Panc1 (cell line): ENCODE results near the gene LYRM9. TPM values are rescaled to one million over a fixed set of nuclear protein-coding genes. Genes with fewer than 3 reads are reported as not detected.
"Not testable (repeated sequence)": the region's sequence is repeated elsewhere in the genome, so short reads cannot be mapped to it uniquely, and the experiment has no call there.

Experiments used
- ATAC-seq: fragments of 200-7000 bp; cut with Tn5 transposase; 2 replicates; pipeline ENCODE4 v1.9.1; 2020; ENCODE audit warnings: mild to moderate bottlenecking, moderate library complexity
- BruUV-seq: library from RNA; stranded (reverse); fragments of 400-500 nt; replicated peaks from 2 replicates; lab custom pipeline; 2021; lab: Mats Ljungman, UMichigan
- CTCF ChIA-PET: fragments of 300-600 bp; sonication (Branson Sonifier 250); formaldehyde crosslinking; loops from one replicate; lab custom pipeline; 2022; ENCODE audit warnings: antibody characterized with exemption; lab: Charles Lee
- POLR2A ChIA-PET: fragments of 300-600 bp; sonication (Branson Sonifier 250); formaldehyde crosslinking; loops from one replicate; lab custom pipeline; 2022; ENCODE audit warnings: antibody characterized with exemption; lab: Charles Lee
- DNase-seq: peaks from one replicate; pipeline ENCODE4 v3.0.0-alpha.2; 2010; ENCODE audit warnings: low read depth, low spot score
- H3K27ac ChIP-seq: 2 replicates; pipeline ENCODE4 v1.5.1; 2011; ENCODE audit warnings: mild to moderate bottlenecking, low read length, inconsistent platforms
- H3K27me3 ChIP-seq: fragments of 200-500 bp; sonication (Bioruptor generic); 2 replicates; pipeline ENCODE4 v1.6.0; 2014; ENCODE audit warnings: low read length, inconsistent platforms; ENCODE audit not compliant: control insufficient read depth, insufficient read depth
- H3K36me3 ChIP-seq: fragments of 200-500 bp; sonication (Bioruptor generic); 2 replicates; pipeline ENCODE4 v1.5.1; 2014; ENCODE audit warnings: inconsistent platforms, mild to moderate bottlenecking, low read length, moderate library complexity; ENCODE audit not compliant: control insufficient read depth, insufficient read depth
- H3K4me1 ChIP-seq: 2 replicates; pipeline ENCODE4 v1.5.1; 2011; ENCODE audit warnings: inconsistent platforms, mild to moderate bottlenecking, low read length, moderate library complexity; ENCODE audit not compliant: control insufficient read depth, insufficient read depth
- H3K4me3 ChIP-seq, 2 experiments: 2 replicates each; pipeline ENCODE4 v1.5.1; 2011 to 2012; ENCODE audit warnings: low read depth in 2 of 2, low read length in 2 of 2, mild to moderate bottlenecking in 2 of 2, inconsistent platforms in 1 of 2, moderate library complexity in 1 of 2
- H3K9me3 ChIP-seq: fragments of 200-500 bp; sonication (Bioruptor generic); 2 replicates; pipeline ENCODE4 v1.5.1; 2014; ENCODE audit warnings: low read depth, mild to moderate bottlenecking, inconsistent platforms, low read length, moderate library complexity; ENCODE audit not compliant: control insufficient read depth, insufficient read depth
- SIN3A ChIP-seq: IDR thresholded peaks from 2 replicates; pipeline ENCODE4 v1.6.1; 2012; ENCODE audit warnings: low read depth, mild to moderate bottlenecking, low read length, moderate library complexity, borderline replicate concordance; ENCODE audit not compliant: insufficient read depth
- in situ Hi-C: cut with HindIII; loops from 2 replicates; pipeline ENCODE4 v1.10.0; 2016; ENCODE audit warnings: low sequenced_read_pairs, low pct_unique_long_range_greater_than_20kb
- intact Hi-C: fragments of 100-400 bp; cut with micrococcal nuclease; formaldehyde crosslinking; loops from one replicate; pipeline ENCODE4 v1.10.0; 2022; ENCODE audit not compliant: unreplicated experiment
- total RNA-seq: library from RNA; stranded (reverse); gene quantifications from one replicate; pipeline ENCODE4 v1.2.1, GENCODE V29; 2021; ENCODE audit not compliant: unreplicated experiment
- TF ChIP-seq, protein P1 (sequence below), 2 experiments: IDR thresholded peaks; 2 replicates each; pipeline ENCODE4 v1.6.1; 2011 to 2012; ENCODE audit warnings: low read depth in 2 of 2, control low read depth in 1 of 2, low read length in 1 of 2, mild to moderate bottlenecking in 1 of 2, moderate library complexity in 1 of 2; ENCODE audit not compliant: insufficient read depth in 1 of 2

LYRM9 gene
- total RNA-seq, 1 experiment from 2014 or later, result 1.6 TPM

DNA sequence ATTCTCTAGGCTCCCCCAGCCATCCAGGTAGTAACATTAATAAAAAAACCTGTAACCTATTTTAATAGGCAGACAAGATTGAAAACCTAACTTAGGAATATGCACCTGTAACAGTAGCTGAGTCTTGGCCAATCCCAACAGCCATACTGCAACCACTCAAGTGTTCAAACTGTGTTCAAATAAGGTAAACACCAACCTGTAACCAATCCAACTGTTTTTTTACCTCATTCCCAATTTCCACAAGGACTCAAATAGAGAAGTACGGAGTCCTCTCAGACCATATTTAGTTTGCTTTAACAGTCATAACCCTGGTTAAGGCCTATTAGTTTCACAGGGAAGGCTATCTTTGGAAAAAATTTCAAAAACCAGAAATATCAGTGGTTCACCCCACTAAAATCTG lies 52.5 kb downstream of the LYRM9 start:
- Histone ChIP-seq H3K9me3 (no peaks in the 10 kb centered on the region), H3K27ac (no peak overlapping the region), H3K4me1 (no peaks in the 10 kb centered on the region), H3K27me3 (peaks cover 4% of the 10 kb centered on the region), H3K36me3 (no peaks in the 10 kb centered on the region), H3K4me3 (no peak overlapping the region)
- intact Hi-C loops, result loop anchor here (10.0 kb wide), 1 partner anchor 46 kb away; no protein-coding TSS in a partner anchor
- ChIA-PET POLR2A (no interaction called here), CTCF (interaction anchor here (0.6 kb wide), 1 partner anchor 103 kb away, joined by 6 read pairs; no protein-coding TSS in a partner anchor)
- in situ Hi-C loops, result no loop called here
- DNase-seq (no peak), ATAC-seq (no peak)
- TF ChIP-seq, protein P1, sequence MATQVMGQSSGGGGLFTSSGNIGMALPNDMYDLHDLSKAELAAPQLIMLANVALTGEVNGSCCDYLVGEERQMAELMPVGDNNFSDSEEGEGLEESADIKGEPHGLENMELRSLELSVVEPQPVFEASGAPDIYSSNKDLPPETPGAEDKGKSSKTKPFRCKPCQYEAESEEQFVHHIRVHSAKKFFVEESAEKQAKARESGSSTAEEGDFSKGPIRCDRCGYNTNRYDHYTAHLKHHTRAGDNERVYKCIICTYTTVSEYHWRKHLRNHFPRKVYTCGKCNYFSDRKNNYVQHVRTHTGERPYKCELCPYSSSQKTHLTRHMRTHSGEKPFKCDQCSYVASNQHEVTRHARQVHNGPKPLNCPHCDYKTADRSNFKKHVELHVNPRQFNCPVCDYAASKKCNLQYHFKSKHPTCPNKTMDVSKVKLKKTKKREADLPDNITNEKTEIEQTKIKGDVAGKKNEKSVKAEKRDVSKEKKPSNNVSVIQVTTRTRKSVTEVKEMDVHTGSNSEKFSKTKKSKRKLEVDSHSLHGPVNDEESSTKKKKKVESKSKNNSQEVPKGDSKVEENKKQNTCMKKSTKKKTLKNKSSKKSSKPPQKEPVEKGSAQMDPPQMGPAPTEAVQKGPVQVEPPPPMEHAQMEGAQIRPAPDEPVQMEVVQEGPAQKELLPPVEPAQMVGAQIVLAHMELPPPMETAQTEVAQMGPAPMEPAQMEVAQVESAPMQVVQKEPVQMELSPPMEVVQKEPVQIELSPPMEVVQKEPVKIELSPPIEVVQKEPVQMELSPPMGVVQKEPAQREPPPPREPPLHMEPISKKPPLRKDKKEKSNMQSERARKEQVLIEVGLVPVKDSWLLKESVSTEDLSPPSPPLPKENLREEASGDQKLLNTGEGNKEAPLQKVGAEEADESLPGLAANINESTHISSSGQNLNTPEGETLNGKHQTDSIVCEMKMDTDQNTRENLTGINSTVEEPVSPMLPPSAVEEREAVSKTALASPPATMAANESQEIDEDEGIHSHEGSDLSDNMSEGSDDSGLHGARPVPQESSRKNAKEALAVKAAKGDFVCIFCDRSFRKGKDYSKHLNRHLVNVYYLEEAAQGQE (IDR thresholded peaks at IDR 0.05; ENCODE audit: insufficient read depth in 1 of 2, low read depth in 2 of 2, low read length in 1 of 2), result no peak
- TF ChIP-seq SIN3A, result no peak
- no TSS peak for BruUV-seq

DNA sequence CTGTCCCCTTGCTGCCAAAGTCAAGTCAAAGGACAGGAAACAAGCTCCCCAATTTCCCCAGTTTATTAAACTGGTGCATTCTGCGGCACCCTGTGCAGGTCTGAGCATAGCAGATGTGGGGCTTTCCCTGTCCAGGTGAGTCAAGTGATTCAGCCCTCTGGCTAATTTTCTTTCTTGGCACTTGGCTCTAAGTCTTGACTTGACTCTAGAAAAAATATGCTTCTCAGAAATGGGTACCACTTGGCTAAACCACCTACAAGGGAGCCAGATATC lies 52.8 kb downstream of the LYRM9 start:
- CTCF ChIA-PET, result interaction anchor here (0.6 kb wide), 1 partner anchor 102 kb away, joined by 6 read pairs; no protein-coding TSS in a partner anchor
- intact Hi-C loops, result loop anchor here (10.0 kb wide), 1 partner anchor 46 kb away; no protein-coding TSS in a partner anchor
- ATAC-seq, H3K4me1 ChIP-seq, DNase-seq, H3K4me3 ChIP-seq, H3K36me3 ChIP-seq, BruUV-seq, in situ Hi-C loops, H3K9me3 ChIP-seq, POLR2A ChIA-PET, H3K27me3 ChIP-seq, H3K27ac ChIP-seq: not testable (repeated sequence)

DNA sequence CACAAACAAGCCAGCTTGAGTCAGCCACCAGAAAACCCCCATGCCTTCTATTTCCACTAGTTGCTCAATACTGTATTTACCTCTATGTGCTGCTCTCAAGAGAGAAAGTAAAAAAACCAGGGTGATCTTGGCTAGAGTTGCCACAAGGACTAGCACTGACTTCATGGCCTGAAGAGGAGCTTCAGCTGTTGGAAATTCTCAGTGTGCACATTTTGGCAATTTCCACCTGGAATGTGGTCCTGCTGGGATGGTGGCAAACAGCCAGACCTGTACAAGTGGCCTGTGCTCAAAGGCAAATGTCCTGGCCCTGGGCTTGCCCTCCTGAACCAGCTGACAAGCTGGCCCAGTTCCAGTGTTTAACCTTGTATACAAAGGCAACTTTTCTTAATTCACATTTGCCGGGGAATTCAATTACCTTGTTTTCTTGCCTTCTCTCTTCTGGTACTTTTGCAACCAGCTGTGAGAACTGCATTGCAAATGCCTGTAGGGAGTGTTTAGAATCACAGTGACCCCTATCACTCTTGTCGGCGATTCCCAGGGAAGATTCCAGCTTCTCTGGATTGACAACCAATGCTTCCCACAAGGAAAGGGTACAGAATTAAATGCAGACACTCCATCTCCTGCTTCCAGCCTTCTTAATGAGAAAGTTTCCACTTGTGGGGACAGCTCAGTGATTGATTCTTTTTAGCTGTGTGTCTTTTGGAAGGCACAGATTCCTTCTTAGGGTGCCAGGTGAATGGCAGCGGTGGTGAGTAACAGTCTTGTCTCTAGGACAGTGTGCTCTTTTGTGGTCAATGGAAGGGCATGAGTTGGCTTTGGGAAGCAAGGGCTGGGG lies 53.4 kb downstream of the LYRM9 start:
- H3K27me3 ChIP-seq, ATAC-seq, H3K4me1 ChIP-seq, DNase-seq, CTCF ChIA-PET, in situ Hi-C loops, H3K4me3 ChIP-seq, H3K27ac ChIP-seq, H3K9me3 ChIP-seq, BruUV-seq, POLR2A ChIA-PET, H3K36me3 ChIP-seq: not testable (repeated sequence)
- intact Hi-C loops, result loop anchor here (10.0 kb wide), 1 partner anchor 45 kb away; no protein-coding TSS in a partner anchor

DNA sequence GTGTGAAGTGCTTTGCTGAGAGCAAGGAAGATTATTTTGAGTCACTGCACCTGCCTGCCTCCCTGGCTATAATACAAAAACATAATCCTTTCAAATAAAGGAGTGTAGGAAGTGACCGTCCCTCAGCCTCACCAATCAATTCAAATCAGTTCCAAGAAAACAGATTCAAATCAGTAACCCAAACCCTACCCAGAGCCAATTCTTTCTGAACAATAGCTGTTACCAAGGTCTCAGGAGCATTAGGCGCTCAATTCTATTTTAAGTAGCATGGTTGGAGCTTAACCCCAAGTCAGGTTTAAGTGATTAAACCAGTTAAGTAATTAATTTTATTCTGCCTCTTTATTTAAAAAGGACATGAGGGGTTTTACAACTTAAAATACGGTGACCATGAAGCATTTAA lies 54.6 kb downstream of the LYRM9 start:
- ATAC-seq, result not testable (repeated sequence)

DNA sequence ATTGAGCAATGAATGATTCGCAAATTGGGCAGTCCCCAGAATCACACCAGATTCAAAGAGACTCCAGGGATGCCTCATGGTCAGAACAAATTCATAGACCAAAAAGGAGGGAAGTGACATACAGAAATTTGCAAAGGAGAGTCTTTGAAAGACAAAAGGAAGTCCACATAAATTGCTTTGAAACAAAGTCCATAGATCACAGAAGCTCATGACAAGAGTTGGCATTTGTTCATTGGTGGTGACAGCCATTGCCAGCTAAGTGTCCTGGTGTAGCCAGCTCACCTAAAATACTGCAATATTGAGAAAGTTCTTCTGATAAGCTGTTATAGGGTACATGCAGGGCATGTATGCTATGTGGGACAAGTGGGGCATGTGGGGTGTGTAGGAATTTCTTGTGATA lies 55.4 kb downstream of the LYRM9 start:
- BruUV-seq, H3K4me1 ChIP-seq, H3K36me3 ChIP-seq, CTCF ChIA-PET, H3K27me3 ChIP-seq, H3K9me3 ChIP-seq, in situ Hi-C loops, DNase-seq, H3K27ac ChIP-seq, POLR2A ChIA-PET, H3K4me3 ChIP-seq, intact Hi-C loops, ATAC-seq: not testable (repeated sequence)

More for the DNA sequence above, 54.6 kb downstream of the LYRM9 start:
- intact Hi-C loops, H3K27ac ChIP-seq, in situ Hi-C loops, H3K4me1 ChIP-seq, H3K27me3 ChIP-seq, H3K36me3 ChIP-seq, BruUV-seq, H3K9me3 ChIP-seq, H3K4me3 ChIP-seq, CTCF ChIA-PET, POLR2A ChIA-PET, DNase-seq: not testable (repeated sequence)
